M059J (cell line): ENCODE results near the gene CLDN7. TPM values are rescaled to one million over a fixed set of nuclear protein-coding genes. Genes with fewer than 3 reads are reported as not detected.

Source experiments
- DNase-seq: peaks from one replicate; pipeline ENCODE4 v3.0.0-alpha.2; 2012; ENCODE audit warnings: low read depth
- total RNA-seq: library from RNA; depleted of rRNA; stranded (reverse); fragments of >200 nt; shearing (Covaris generic); gene quantifications from 2 replicates; pipeline ENCODE4 v1.2.3, GENCODE V29; 2014

Gene CLDN7
- total RNA-seq, 1 experiment from 2014 or later: 2.4 TPM

DNA sequence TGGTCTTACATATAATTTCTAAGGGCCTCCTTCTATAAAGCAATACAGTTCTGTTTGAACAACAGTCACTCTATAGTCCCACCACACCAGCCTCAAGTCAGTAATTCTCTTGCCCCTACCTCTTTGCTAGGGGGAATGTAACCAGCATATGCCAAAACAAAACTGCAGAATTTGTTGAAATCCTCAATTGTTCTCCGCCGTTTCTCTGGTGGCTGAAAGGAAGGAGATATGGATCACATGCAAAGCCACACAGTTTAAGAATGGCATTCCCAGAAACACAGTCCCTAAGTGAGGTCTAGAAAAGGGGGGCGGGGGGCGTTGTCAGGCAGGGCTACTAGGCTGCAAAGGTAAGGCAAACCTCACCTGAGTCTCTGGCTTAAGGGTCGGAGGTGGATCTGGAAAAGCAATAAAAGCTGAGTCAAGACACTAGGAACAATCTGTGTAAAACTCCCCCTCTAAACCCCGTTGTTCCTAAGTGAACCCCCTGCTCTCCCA lies 25.0 kb downstream of the CLDN7 start:
- no peak for DNase-seq

DNA sequence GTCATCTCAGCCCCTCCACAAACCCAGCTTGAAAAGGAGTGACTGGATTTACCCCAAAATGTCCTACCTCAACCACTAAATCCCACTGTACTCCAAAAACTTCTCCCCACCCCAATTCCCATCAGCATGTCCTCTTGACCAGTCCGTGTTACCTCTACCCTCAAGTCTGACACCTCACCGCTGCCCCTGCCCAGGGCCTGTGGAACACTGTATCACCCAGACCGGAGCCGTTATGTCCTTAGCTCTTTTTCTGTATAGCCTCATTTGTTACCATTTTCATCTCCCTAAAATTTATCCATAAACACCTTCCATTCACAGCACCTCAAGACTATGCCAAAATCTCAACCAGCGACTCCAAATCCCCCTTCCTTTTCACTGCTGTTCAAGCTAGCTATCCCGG lies 25.5 kb downstream of the CLDN7 start:
- no peak for DNase-seq

DNA sequence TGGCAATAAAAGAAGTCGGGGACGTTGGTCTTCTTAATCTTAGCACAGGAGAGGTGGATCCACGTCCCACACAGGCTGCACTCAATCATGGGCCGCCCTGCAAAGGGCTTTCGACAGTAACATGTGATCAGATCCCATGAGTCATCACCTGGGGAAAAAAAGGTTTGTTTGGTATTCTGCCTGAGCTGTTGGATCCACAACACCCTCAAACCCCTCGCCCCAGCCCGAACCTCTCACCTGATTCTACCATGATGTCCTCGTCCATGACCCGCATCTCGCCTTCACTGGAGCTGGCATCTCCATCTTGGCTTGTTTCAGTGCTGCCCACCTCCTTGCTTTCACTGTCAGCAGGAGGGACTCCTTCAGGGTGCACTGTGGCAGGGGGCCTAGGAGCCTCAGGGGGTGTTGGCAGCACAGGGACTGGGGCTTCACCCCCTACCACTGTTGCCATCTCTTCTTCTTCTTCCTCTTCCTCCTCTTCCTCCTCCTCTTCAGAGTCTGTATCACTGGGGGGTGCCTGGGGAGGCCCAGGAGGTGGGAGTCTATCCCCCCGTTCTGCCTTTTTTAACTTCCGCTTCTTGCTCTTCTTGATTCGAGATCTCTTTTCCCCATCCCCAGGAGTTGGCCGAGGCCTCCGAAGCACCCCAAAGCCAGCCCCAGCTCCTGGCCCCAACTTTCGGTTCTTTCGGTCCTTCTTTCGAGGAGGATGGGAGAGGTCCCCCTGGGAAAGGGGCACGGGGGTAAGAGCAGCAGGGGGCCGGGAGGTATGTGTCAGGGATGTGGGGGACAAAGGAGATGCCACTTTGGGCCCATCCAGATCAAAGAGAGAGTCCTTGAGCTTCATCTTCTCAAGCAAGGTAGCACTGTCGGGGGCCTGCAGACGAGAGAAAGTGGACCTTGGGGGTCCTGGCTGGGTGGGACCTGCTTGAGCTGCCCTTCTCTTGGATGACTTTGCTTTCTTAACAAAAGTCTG lies 26.3 kb downstream of the CLDN7 start:
- peak; percentile 62 for DNase-seq

DNA sequence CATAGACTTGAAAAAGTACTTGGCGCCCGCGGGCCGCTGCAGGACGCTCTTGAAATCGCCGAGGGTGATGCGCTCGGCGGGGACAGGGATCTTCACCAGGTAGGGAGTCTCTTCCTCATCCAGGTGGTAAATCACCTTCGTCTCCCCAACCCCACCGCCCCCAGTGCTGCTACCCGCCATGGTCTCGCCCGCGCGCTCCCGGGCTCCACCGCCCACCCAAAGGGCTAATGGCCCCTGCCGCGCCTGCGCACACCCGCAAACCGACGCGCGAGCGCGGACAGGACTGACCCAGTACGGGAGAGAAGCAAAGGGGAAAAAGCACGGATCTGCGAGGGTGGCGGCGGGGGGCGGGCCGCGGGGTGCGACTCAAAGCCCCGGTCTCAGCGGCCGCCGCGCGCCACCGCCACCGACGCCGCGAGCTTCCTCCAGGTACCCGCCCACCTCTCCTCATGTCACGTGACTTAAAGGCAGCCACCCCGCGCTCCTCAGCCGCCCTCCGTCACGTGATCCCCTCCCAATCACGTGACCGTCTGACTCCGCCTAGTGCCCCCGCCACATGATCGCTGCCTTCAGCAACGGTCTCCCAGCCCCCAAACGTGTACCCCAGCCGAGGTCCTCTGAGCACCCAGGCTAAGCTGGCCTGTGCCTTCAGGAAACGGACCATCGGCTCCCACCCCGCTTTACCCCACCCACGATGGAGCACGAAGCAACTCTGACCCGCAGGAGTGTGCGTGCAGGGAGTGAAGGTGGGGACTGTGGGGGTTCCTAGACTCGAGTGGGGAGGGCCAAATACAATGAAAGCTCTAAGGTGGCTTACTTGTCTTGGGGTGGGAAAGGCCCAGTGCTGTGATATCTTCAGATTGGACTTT lies 28.0 kb downstream of the CLDN7 start, which contains the start of gene DVL2:
Gene DVL2 (minus strand): TSS at position 435 of the 869 bp plus-strand sequence. CDS start 255 bp downstream, at position 180.
- peak; percentile 91 for DNase-seq

DNA sequence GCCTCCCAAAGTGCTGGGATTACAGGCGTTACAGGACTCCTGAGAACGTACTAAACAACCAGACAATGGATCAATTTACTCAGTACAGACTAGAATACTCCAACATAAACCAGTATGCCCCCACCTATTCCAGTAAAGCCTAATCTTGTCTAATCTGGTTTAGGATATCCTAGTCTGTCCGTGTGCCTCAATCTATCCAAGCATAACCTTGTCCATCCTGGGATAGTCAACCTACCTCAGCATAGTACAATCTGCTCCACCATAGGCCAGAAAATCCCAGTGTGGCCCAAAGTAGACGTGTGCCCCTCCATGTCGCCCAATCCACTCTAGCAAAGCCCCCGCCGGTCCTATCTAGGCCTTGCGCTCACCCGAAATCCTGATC lies 28.6 kb downstream of the CLDN7 start:
- DNase-seq: no peak

DNA sequence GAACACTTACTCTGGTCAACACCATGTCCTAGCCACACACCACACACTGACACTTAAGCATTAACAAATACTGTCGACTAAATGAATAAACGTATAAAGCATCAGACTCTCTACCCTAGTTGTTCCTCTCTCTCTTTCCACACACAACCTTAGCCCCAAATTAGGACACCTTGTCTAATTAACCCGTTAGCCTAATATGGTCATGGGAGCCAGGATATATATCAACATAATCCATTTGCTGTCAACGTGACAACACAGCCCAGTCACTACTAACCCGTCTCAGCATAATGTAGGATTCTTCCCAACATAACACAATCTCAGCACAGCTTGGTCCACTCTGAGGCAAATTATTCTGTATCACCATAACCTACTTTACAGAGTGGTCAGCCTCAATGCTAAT lies 30.2 kb downstream of the CLDN7 start:
- DNase-seq: no peak

DNA sequence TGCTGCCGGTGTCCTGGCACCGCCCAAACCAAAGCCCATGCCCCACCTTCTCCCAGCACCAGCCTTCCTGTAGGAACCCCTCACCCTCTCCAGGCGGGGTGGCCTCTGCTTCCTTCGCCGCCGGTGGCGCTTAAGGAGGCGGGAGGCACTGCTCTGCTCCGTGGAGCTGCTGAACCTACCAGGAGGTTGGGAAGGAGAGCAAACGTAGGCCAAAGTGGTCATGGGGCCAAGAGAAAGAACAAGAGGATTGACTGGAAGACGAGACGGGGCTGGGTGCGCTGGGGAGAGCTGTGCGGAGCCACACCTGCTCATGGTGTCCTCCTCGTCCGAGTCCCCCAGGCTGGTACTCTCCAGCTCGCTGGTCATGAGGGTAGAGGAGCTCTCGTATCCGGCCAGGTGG lies 32.8 kb downstream of the CLDN7 start:
- DNase-seq: no peak

DNA sequence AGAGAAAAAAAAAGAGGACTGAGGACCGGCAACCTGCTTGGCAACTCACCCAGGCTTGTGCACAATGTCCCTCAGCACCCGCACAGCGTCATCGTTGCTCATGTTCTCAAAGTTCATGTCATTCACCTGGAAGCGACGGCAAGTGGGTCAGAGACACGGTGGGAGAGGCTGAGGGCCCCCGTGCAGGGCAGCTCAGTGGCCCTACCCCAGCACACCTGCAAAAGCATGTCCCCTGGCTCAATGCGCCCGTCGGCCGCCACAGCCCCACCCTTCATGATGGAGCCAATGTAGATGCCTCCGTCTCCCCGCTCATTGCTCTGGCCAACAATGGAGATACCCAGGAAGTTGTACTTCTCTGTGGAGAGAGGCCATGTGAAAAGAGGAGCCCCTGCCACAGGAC lies 33.4 kb downstream of the CLDN7 start:
- DNase-seq: no peak

DNA sequence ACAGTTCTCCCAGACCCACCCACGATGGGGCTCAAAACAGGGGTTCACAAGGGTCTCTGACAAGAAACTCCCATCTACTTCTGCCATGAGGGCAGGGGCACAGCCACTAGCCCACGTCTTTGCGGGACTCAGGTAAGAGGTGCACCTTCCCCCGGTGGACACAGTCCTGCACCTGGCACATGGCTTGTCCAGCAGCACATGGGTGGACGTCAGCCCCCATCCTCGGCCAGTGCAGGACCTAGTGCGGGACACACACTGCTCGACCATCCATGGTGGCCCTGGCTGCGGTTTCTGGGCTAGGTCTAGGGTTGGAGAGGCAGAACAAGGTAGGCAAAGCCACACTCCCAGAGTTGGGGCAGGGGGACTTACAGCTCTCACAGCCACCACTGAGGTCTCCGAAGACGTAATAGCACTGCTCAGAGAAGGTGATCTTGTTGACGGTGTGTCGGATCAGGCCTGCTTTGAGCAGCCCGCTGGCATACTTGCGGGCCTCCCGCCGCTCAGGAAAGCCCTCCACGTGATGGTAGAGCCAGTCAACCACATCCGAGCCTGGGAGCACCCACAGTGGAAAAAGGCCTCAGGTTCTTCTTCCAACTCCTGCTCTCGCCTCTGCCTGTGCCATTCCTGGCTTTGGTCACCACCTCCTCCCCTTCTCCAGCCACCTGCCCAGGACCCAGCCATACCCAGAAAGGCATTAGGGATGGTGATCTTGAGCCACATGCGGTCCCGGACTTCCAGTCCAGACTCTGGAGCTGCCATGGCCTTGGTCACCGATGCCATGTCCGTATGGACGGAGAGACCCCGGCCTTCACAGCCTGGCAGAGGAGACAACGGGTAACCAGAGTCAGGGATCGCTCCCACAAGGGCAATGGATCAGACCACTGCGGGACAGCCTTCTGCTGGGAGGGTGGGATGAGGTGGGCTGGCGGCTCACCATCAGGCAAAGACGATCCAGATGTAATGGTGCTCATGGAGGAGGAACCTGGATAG lies 35.3 kb downstream of the CLDN7 start:
- DNase-seq: no peak

DNA sequence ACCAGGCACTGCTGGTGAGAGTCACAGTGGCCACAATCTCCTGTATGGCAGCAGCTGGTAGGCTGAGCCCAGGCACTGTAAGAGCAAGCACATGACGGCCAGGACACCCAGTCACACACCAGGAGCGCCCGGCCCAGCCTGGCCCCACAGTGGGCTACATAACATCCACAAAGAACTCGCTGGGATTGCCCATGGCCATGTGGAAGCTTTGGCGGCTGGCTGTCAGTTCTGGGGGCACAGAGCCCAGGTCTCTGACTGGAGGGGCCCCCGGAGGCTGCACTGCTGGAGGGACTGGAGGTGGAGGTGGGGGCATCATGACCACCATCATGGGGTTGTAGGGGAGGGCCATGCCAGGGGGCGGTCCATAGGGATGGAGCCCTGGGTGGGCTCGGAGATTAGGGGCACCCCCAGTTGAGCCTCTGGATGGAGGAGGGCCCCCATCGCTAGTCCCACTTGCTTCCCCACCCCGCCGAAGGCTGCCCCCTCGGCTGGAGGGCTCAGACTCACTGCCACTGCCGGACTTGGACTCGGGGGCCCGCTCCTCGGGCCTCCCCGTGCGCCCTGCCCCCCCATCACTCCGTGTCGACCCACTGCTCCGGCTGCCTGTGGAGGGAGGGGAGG lies 36.5 kb downstream of the CLDN7 start:
- no peak for DNase-seq

DNA sequence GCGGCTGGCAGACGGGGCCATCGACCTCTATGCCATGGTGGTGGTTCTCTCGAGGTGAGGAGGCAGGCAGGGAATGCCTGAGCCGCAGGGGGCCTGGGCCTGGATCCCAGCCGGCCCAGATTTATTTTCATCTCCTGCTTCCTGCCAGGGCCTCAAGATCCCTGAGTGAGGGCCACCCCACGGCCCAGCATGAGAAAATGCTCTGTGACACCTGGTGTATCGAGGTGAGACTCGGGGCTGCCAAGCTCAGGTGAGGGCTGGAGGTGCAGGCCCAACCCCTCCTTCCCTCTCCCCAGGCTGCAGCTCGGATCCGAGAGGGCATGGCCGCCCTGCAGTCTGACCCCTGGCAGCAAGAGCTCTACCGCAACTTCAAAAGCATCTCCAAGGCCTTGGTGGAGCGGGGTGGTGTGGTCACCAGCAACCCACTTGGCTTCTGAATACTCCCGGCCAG lies 37.6 kb downstream of the CLDN7 start:
- no peak for DNase-seq

DNA sequence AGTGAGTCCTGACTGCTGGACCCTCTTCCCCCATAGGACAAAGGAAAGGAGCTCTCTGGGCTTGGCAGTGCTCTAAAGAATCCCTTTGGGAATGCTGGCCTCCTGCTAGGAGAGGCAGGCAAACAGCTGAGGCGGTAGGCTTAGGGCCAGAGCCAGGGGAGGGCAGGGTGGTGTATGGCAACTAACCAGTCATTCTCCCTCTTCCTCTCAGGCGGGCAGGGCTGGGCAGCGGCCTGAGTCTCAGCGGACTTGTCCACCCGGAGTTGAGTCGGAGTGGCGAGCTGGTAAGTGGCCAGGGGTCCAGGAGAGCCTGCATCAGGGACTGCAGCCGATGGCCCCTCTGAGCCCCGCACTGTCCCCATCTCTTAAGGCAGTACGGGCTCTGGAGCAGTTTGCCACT lies 38.2 kb downstream of the CLDN7 start:
- DNase-seq: no peak

DNA sequence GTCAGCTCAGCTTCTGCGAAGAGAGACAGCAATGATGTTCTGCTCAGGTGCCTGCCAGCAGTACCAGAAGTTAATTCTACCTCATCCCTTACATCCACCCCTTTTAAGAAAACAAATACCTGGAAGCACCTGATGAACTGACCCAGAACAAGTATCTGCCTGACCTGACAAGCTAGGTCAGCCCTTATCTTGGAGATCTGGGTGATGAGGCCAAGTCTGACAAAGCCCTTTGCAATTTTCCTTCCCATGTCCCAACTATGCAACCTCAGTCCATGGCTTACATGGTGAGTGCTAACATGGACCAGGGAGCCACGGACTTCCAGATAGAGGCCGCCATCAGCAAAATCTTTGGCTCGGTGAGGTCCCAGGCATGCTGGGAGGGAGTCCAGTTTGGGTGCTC lies 38.9 kb downstream of the CLDN7 start:
- no peak for DNase-seq

DNA sequence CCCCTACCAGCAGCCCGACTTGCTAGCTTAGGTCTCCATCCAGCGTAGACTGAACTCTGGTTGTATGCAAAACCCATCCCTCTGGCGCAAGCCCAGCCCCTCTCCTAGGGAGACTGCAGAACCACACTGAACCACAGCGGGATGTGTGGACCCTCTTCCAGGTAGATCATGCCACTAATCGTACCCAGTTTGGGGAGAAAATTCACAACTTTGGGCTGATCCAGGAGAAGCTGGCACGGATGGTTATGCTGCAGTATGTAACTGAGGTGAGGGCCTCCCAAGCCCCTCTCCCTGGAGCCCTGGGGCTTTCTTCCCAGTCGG lies 39.3 kb downstream of the CLDN7 start:
- DNase-seq: no peak

DNA sequence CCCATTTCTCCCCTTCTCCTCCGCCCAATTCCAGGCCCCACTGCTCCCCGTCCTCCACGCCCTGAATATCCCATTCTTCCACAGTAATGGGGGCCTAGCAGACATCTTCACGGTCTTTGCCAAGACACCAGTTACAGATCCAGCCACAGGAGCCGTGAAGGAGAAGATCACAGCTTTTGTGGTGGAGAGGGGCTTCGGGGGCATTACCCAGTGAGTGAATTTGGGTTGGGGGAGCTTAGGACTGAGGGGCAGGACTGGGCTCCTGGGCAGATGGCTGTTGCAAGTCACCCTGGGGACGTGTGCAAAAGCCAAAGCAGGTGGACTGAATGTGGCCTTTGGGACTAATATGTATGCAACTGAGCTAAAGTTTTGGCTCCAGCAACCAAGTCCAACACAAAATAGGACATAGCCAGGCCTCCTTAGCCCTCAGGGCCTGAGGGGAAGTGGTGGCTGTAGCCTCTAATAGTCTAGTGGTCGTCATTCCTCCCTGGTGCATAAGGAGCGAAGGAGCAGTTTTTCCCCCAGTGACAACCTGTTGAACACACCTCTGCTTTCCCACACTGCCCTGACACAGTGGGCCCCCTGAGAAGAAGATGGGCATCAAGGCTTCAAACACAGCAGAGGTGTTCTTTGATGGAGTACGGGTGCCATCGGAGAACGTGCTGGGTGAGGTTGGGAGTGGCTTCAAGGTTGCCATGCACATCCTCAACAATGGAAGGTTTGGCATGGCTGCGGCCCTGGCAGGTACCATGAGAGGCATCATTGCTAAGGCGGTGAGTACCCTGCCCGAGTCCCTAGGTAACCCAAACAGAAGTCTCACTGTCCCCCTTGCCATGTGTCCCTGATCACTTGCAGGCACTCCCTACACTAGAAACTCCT lies 39.9 kb downstream of the CLDN7 start:
- no peak for DNase-seq

DNA sequence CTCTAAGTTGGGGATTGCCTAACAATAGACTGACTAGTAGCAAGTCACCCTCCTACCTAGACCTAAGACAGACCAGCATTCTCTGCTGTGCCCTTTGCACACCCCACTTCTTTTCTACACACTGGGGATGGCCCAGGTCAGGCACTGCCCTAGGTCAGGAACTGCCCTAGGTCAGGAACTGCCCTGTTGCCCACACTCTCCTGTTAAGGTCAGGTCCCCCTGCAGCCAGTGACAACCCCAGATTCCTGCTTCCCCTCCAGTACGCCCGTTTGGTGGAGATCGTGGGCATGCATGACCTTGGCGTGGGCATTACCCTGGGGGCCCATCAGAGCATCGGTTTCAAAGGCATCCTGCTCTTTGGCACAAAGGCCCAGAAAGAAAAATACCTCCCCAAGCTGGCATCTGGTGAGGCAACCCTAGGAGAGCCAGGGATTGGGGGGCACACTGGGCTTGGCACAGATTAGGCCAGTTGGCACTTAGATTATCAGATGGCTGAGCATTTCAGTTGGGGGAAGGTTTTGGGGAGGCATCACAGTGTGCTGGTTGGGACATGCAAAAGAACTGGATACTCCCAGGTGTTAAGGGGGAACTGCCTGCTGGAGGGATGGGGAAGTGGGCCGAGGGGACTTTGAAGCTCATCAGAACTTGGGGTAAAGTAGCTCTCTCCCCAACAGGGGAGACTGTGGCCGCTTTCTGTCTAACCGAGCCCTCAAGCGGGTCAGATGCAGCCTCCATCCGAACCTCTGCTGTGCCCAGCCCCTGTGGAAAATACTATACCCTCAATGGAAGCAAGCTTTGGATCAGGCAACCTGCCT lies 40.8 kb downstream of the CLDN7 start:
- no peak for DNase-seq

DNA sequence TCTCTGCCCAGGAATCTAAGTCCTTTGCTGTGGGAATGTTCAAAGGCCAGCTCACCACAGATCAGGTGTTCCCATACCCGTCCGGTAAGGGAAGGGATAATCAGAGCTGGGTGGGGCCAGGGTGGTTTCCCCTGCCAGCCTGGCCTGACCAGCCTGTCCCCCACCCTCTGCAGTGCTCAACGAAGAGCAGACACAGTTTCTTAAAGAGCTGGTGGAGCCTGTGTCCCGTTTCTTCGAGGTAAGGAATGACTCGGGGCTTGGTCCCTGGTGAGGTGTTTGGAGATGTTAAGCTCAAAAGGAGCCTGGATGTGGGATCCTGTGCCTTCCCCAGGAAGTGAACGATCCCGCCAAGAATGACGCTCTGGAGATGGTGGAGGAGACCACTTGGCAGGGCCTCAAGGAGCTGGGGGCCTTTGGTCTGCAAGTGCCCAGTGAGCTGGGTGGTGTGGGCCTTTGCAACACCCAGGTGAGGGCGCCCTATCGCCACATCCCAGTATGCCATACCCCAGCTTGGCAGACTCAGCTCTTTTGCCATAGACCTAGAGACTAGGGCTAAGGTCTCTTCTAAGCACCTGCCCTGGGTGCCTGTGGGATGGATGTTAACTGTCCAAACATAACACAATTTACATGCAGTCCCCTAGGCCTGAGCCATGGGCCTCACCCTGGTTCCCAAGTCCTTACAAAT lies 41.5 kb downstream of the CLDN7 start:
- DNase-seq: peak; percentile 64
